ENCODE data around the gene L3MBTL4.

GRCh38 chr18:5983488-5983887 is 431.2 kb downstream of the L3MBTL4 start:
- TF ChIP-seq POLR2A (IDR thresholded peaks at IDR 0.05) (no peak), CTCF (IDR thresholded peaks at IDR 0.05) (no peak)

All from adrenal gland (tissue), 5 donors.